ENCODE results near the gene ALOX5AP. TPM values are rescaled to one million over a fixed set of nuclear protein-coding genes. Genes with fewer than 3 reads are reported as not detected.

Gene ALOX5AP
- total and polyA plus RNA-seq, 4 donors: 3.5 to 6.7 (median 4.1) TPM

DNA sequence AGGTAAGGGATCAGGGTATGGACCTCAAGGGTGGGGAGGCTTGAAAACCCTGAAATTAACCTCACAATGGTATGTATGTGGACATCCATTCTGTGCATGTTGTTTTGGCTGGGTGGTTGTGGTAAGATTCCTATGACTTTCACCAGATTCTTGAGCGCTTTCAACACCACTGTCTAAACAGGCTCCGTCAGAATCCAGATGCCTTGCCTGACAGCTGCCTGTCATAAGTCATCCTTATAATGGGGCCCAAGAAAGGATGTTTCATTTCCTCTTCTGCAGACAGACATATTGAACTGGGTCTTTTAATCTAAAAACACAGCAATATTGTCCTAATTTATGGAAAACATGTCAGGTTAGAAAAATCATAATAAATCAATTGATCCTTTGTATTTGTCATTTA lies 41.3 kb downstream of the ALOX5AP start:
- WGBS: 86% methylated on average over 2 of the region's 2 CpGs
- H3K27ac ChIP-seq (ENCODE audit: low read depth in 1 of 2, low read length in 2 of 2): no peak overlapping the region

DNA sequence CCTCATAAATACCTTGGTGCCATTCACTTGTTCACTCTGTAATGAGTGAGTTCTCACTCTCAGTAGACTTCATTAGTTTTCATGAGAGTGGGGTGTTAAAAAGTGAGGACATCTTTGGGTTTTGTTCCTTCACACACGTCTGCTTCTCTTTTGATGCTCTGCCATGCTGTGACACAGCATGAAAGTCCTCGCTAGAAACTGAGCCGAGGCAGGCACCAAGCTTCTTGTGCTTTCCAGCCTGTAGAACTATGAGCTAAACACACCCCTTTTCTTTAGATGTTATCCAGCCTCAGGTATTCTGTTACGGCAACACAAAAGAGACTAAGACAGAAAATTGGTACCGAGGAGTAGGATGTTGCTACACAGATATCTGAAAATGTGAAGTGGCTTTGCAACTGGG lies 43.7 kb downstream of the ALOX5AP start:
- no peak overlapping the region for H3K27ac ChIP-seq (ENCODE audit: low read depth in 1 of 2, low read length in 2 of 2)
- 82% methylated on average over 5 of the region's 5 CpGs for WGBS
- no peaks in the 10 kb centered on the region for H3K36me3 ChIP-seq (ENCODE audit: control insufficient read depth in 4 of 4, insufficient read depth in 3 of 4, low read depth in 1 of 4, low read length in 3 of 4)
- no peaks in the 10 kb centered on the region for H3K4me1 ChIP-seq (ENCODE audit: control insufficient read depth in 4 of 4, insufficient read depth in 4 of 4, low read length in 3 of 4)
- no peak for DNase-seq (ENCODE audit: low spot score)
- no peak overlapping the region for H3K4me3 ChIP-seq (ENCODE audit: low read depth in 1 of 3, low read length in 3 of 3)
- no peaks in the 10 kb centered on the region for H3K27me3 ChIP-seq (ENCODE audit: control insufficient read depth in 4 of 4, insufficient read depth in 4 of 4, low read length in 3 of 4)
- H3K9ac ChIP-seq (ENCODE audit: low read depth in 1 of 2, low read length in 2 of 2): no peak overlapping the region
- H3K9me3 ChIP-seq (ENCODE audit: control insufficient read depth in 4 of 4, low read length in 3 of 4): no peaks in the 10 kb centered on the region
- no peak for TF ChIP-seq RXRA (IDR thresholded peaks at IDR 0.05)
- TF ChIP-seq JUND (IDR thresholded peaks at IDR 0.05): no peak
- TF ChIP-seq, protein P1, sequence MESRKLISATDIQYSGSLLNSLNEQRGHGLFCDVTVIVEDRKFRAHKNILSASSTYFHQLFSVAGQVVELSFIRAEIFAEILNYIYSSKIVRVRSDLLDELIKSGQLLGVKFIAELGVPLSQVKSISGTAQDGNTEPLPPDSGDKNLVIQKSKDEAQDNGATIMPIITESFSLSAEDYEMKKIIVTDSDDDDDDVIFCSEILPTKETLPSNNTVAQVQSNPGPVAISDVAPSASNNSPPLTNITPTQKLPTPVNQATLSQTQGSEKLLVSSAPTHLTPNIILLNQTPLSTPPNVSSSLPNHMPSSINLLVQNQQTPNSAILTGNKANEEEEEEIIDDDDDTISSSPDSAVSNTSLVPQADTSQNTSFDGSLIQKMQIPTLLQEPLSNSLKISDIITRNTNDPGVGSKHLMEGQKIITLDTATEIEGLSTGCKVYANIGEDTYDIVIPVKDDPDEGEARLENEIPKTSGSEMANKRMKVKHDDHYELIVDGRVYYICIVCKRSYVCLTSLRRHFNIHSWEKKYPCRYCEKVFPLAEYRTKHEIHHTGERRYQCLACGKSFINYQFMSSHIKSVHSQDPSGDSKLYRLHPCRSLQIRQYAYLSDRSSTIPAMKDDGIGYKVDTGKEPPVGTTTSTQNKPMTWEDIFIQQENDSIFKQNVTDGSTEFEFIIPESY (IDR thresholded peaks at IDR 0.05): no peak
- TF ChIP-seq, protein P2, sequence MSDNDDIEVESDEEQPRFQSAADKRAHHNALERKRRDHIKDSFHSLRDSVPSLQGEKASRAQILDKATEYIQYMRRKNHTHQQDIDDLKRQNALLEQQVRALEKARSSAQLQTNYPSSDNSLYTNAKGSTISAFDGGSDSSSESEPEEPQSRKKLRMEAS (IDR thresholded peaks at IDR 0.05): no peak
- TF ChIP-seq SP1 (IDR thresholded peaks at IDR 0.05): no peak
- TF ChIP-seq RAD21 (IDR thresholded peaks at IDR 0.05): no peak
- no peak for TF ChIP-seq TAF1 (conservative IDR thresholded peaks at IDR 0.05)
- no peak for TF ChIP-seq YY1 (IDR thresholded peaks at IDR 0.05)
- TF ChIP-seq EGR1 (IDR thresholded peaks at IDR 0.05; ENCODE audit: low read depth in 2 of 2): no peak
- TF ChIP-seq, protein P3, sequence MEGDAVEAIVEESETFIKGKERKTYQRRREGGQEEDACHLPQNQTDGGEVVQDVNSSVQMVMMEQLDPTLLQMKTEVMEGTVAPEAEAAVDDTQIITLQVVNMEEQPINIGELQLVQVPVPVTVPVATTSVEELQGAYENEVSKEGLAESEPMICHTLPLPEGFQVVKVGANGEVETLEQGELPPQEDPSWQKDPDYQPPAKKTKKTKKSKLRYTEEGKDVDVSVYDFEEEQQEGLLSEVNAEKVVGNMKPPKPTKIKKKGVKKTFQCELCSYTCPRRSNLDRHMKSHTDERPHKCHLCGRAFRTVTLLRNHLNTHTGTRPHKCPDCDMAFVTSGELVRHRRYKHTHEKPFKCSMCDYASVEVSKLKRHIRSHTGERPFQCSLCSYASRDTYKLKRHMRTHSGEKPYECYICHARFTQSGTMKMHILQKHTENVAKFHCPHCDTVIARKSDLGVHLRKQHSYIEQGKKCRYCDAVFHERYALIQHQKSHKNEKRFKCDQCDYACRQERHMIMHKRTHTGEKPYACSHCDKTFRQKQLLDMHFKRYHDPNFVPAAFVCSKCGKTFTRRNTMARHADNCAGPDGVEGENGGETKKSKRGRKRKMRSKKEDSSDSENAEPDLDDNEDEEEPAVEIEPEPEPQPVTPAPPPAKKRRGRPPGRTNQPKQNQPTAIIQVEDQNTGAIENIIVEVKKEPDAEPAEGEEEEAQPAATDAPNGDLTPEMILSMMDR (IDR thresholded peaks at IDR 0.05; ENCODE audit: low read depth, low read length, missing input control): no peak
- TF ChIP-seq, protein P4, sequence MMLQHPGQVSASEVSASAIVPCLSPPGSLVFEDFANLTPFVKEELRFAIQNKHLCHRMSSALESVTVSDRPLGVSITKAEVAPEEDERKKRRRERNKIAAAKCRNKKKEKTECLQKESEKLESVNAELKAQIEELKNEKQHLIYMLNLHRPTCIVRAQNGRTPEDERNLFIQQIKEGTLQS (IDR thresholded peaks at IDR 0.05): no peak
- no peak for TF ChIP-seq FOXA1 (IDR thresholded peaks at IDR 0.05)
- TF ChIP-seq HNF4G (IDR thresholded peaks at IDR 0.05): no peak

More for the DNA sequence above, 41.3 kb downstream of the ALOX5AP start:
- Histone ChIP-seq H3K36me3 (ENCODE audit: control insufficient read depth in 4 of 4, insufficient read depth in 3 of 4, low read depth in 1 of 4, low read length in 3 of 4) (no peaks in the 10 kb centered on the region), H3K9ac (ENCODE audit: low read depth in 1 of 2, low read length in 2 of 2) (no peak overlapping the region), H3K4me3 (ENCODE audit: low read depth in 1 of 3, low read length in 3 of 3) (no peak overlapping the region), H3K4me1 (ENCODE audit: control insufficient read depth in 4 of 4, insufficient read depth in 4 of 4, low read length in 3 of 4) (no peaks in the 10 kb centered on the region), H3K27me3 (ENCODE audit: control insufficient read depth in 4 of 4, insufficient read depth in 4 of 4, low read length in 3 of 4) (no peaks in the 10 kb centered on the region), H3K9me3 (ENCODE audit: control insufficient read depth in 4 of 4, low read length in 3 of 4) (peaks cover 0 to 1% (median 0%) of the 10 kb centered on the region in 4 donors)
- TF ChIP-seq, protein P2 (IDR thresholded peaks at IDR 0.05): no peak
- TF ChIP-seq JUND (IDR thresholded peaks at IDR 0.05) (no peak), TAF1 (conservative IDR thresholded peaks at IDR 0.05) (no peak), NR2F2 (IDR thresholded peaks at IDR 0.05) (no peak)
- TF ChIP-seq, protein P3 (IDR thresholded peaks at IDR 0.05; ENCODE audit: low read depth, low read length, missing input control): no peak
- DNase-seq (ENCODE audit: low spot score): no peak

Measured in liver (tissue), 9 donors.